ENCODE data around the gene AXIN2.

AXIN2 gene

DNA sequence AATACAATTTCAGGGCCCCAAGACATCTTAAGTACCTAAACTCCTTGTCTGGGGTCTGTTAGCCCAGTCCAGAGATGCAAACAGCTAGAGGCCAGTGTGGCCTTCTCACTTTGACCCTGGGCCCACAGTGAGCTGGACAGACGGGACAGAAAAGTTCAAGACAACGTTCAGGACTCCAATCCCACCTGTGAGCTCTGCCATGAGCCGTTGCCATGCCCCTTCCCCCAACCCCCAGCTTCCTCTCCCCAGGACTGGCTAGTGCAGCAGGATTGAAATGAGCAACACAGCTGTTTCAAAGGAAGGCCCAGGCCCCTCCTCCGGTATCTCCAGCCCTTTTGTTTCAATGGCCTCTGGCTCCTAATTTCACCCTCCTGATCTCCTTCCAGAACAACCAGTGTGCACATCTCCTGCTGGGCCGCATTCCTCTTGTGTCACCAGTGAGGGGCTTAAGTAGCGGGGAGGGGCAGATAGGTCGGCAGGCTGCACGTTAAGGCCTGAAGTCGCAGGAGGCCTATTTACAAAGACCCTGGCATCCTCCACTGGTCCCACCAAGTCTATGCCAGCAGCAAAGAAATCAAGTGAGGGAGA, 11.3 kb downstream of the AXIN2 start:
- TF ChIP-seq, protein P1, sequence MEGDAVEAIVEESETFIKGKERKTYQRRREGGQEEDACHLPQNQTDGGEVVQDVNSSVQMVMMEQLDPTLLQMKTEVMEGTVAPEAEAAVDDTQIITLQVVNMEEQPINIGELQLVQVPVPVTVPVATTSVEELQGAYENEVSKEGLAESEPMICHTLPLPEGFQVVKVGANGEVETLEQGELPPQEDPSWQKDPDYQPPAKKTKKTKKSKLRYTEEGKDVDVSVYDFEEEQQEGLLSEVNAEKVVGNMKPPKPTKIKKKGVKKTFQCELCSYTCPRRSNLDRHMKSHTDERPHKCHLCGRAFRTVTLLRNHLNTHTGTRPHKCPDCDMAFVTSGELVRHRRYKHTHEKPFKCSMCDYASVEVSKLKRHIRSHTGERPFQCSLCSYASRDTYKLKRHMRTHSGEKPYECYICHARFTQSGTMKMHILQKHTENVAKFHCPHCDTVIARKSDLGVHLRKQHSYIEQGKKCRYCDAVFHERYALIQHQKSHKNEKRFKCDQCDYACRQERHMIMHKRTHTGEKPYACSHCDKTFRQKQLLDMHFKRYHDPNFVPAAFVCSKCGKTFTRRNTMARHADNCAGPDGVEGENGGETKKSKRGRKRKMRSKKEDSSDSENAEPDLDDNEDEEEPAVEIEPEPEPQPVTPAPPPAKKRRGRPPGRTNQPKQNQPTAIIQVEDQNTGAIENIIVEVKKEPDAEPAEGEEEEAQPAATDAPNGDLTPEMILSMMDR (IDR thresholded peaks at IDR 0.05; ENCODE audit: low read depth, low read length), result no peak
- in situ Hi-C loops (cut with HindIII; ENCODE audit: low sequenced_read_pairs), result no loop called here
- DNase-seq (ENCODE audit: low read depth, low spot score), result no peak
- H3K4me3 ChIP-seq (ENCODE audit: low read depth, low read length), result no peak overlapping the region

DNA sequence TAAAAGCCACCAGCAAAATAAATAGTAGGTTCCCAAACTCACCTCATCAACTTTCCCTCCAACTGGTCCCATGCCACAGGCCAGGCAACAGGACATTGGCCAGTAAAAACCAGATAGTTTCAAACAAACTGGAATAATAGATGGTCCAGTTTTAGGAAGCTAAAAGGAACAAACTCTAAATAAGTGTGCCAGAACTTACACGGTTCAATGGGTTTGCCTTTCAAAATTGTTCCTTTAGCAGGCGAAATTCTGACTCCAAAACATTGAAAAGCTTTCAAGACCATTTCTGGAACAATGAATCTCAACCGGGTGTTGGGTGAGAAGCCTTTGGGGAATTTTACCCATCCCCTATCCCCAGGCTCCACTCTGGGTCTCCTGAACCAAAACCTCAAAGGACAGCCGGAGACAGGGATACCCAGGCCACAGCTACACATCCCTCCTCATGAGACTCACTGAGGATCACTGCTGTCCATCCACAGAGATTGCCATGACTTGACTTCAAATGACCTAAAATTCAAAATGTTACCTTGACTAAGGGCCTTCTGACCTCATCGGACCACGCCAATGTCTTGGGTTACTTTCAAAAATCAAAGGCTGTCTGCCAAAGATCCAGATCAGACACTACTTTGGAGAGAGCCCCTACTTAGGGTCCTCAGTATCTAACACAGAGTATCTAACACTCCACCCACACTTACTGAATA, 13.0 kb downstream of the AXIN2 start:
- TF ChIP-seq, protein P1 (IDR thresholded peaks at IDR 0.05; ENCODE audit: low read depth, low read length), result no peak
- no peak overlapping the region for H3K4me3 ChIP-seq (ENCODE audit: low read depth, low read length)
- in situ Hi-C loops (cut with HindIII; ENCODE audit: low sequenced_read_pairs), result no loop called here
- no peak for DNase-seq (ENCODE audit: low read depth, low spot score)

DNA sequence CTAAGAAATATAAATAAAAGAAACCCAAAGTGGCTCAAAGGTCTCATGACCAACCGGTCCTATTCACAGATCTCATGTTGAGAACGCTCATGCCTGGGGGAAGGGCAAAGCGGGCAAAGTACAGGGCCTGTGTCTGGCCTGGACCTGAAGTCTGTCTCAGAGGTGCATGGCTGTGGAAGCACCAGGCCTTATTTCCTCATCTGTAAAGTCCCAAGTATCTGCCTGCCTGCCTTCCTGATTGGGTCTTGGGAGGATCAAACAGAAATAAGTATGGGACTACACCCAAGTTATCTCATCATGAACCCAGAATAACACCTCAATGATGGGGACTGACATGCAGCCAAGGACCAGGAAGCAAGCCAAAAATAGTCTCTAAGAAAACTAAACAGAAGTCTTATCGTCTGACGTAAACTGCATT, 14.2 kb downstream of the AXIN2 start:
- TF ChIP-seq, protein P1 (IDR thresholded peaks at IDR 0.05; ENCODE audit: low read depth, low read length), result no peak
- H3K4me3 ChIP-seq (ENCODE audit: low read depth, low read length), result no peak overlapping the region
- in situ Hi-C loops (cut with HindIII; ENCODE audit: low sequenced_read_pairs), result no loop called here
- DNase-seq (ENCODE audit: low read depth, low spot score), result peak; percentile 46

DNA sequence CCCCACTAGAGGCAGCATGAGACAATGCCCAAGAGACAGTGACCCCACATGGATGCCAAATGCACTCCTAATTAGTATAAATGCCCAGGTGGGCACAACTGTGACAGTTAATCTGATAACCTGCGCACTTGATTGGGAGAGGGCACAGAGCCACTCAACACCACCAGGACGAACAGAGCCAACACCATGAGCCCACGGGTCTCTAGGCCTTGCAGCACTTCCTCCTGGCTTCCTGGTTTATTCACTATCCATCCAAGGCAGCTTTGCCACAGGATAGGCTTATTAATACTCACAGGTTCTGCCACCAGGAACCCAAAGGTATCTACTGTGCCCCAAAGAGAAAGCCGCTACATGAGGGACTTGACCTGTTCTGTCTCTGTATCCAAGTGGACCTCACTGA, 14.9 kb downstream of the AXIN2 start:
- in situ Hi-C loops (cut with HindIII; ENCODE audit: low sequenced_read_pairs), result no loop called here
- TF ChIP-seq, protein P1 (IDR thresholded peaks at IDR 0.05; ENCODE audit: low read depth, low read length), result no peak
- no peak for DNase-seq (ENCODE audit: low read depth, low spot score)
- no peak overlapping the region for H3K4me3 ChIP-seq (ENCODE audit: low read depth, low read length)

DNA sequence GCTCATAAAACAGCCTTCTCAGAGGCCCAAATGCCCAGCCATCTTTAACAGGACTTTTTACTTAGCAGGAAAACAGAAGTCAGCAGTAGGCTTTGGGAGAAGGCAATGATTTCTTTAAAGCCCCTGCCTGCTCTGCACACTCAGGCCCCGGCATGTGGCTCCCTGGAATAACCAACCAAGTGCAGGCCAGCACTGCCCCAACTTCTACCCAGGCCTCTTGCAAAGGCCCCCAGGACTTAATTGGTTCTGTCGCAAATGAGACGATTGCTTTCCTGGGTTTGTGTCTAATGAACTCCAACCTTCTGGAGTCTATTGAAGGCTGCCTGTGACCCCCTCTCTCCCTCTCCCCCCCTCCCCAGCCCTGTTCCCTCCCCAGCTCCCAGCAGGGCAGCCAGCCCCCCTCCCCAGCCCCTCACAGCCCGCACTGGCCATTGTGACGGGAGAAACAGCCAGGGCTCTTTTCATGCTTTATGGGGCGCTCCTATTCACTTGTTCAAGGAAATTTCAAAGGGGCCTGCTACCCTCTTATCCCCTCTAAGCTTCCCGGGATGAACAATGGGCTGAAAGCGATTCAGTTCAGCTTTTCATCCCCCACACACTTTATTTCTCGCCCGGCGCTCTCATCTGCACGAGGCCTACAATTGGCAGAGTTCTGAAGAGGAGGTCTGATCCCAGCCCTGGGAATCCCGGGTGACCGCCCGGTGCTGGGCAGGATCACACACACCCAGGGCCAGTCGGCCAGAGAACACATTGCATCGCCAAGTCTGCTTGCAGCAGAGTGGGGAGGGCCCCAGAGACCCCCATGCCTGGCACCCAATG, 15.5 kb downstream of the AXIN2 start:
- DNase-seq (ENCODE audit: low read depth, low spot score), result no peak
- no peak overlapping the region for H3K4me3 ChIP-seq (ENCODE audit: low read depth, low read length)
- TF ChIP-seq, protein P1 (IDR thresholded peaks at IDR 0.05; ENCODE audit: low read depth, low read length), result no peak
- in situ Hi-C loops (cut with HindIII; ENCODE audit: low sequenced_read_pairs), result no loop called here

DNA sequence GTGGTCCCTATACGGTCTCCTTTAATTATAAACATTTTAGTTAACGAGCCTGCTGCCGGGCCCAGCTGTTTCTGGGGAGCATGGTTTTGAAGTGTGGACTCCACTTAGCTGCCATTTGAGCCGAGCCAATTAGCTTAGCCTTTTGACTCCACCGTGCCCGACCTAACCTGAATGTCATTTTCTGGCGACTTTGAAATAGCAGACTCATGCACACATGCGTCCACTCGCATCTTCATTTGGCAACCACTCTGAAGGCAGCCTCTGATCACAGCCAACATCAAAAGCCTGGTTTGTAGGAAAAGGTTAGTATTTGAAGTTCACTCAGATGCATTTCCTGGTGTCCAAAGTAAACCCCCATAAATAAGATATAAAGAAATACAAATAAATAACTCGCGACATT, 16.8 kb downstream of the AXIN2 start:
- no peak for DNase-seq (ENCODE audit: low read depth, low spot score)
- TF ChIP-seq, protein P1 (IDR thresholded peaks at IDR 0.05; ENCODE audit: low read depth, low read length), result no peak

More for the DNA sequence above, 16.8 kb downstream of the AXIN2 start:
- H3K4me3 ChIP-seq (ENCODE audit: low read depth, low read length), result no peak overlapping the region
- in situ Hi-C loops (cut with HindIII; ENCODE audit: low sequenced_read_pairs), result no loop called here

Measured in astrocyte of the spinal cord (primary cell).